HepG2 (cell line): ENCODE data around the gene INTS2. TPM values are rescaled to one million over a fixed set of nuclear protein-coding genes. Genes with fewer than 3 reads are reported as not detected.
A peak's percentile ranks its signal among the peaks of the same experiment; 100 is the strongest.

Experiments used
- BCLAF1 ChIP-seq: fragments of 450-650 bp; IDR thresholded peaks from 2 replicates; pipeline ENCODE4 v1.6.1; 2017; ENCODE audit warnings: mild to moderate bottlenecking
- FOXK2 ChIP-seq: fragments of 450-650 bp; IDR thresholded peaks from 2 replicates; pipeline ENCODE4 v1.6.1; 2016
- HMGA1 ChIP-seq: sonication (generic); formaldehyde crosslinking; conservative IDR thresholded peaks from 2 replicates; pipeline ENCODE4 v1.4.0; 2020; ENCODE audit warnings: missing genetic modification reagents
- ISL2 ChIP-seq: sonication (generic); formaldehyde crosslinking; IDR thresholded peaks from 2 replicates; pipeline ENCODE4 v1.5.0; 2020; ENCODE audit warnings: missing genetic modification reagents
- MIER3 ChIP-seq: IDR thresholded peaks from 2 replicates; pipeline ENCODE4 v1.6.1; 2016; ENCODE audit warnings: missing compliant biosample characterization, borderline replicate concordance
- PLRG1 ChIP-seq: fragments of 450-650 bp; conservative IDR thresholded peaks from 2 replicates; pipeline ENCODE4 v1.6.1; 2016
- POGK ChIP-seq: sonication (generic); formaldehyde crosslinking; conservative IDR thresholded peaks from 2 replicates; pipeline ENCODE4 v1.8.0; 2022; ENCODE audit warnings: mild to moderate bottlenecking, moderate library complexity, missing genetic modification reagents
- REXO4 ChIP-seq: sonication (generic); formaldehyde crosslinking; IDR thresholded peaks from 2 replicates; pipeline ENCODE4 v1.8.0; 2022; ENCODE audit warnings: missing genetic modification reagents, mild to moderate bottlenecking, borderline replicate concordance
- SMAD3 ChIP-seq: sonication (generic); formaldehyde crosslinking; IDR thresholded peaks from 2 replicates; pipeline ENCODE4 v1.4.0; 2020; ENCODE audit warnings: missing genetic modification reagents
- SNAPC4 ChIP-seq: sonication (generic); formaldehyde crosslinking; IDR thresholded peaks from 2 replicates; pipeline ENCODE4 v1.4.0; 2020; ENCODE audit warnings: mild to moderate bottlenecking, missing genetic modification reagents
- TARDBP ChIP-seq: sonication (generic); formaldehyde crosslinking; IDR thresholded peaks from 2 replicates; pipeline ENCODE4 v1.8.0; 2022; ENCODE audit warnings: mild to moderate bottlenecking, missing genetic modification reagents
- TFDP2 ChIP-seq: sonication (generic); formaldehyde crosslinking; IDR thresholded peaks from 2 replicates; pipeline ENCODE4 v1.4.0; 2020; ENCODE audit warnings: missing genetic modification reagents
- ZHX1 ChIP-seq: sonication (generic); formaldehyde crosslinking; IDR thresholded peaks from 2 replicates; pipeline ENCODE4 v1.8.1; 2022; ENCODE audit warnings: low read depth, mild to moderate bottlenecking, missing genetic modification reagents
- ZNF382 ChIP-seq: sonication (generic); formaldehyde crosslinking; IDR thresholded peaks from 2 replicates; pipeline ENCODE4 v1.5.0; 2020; ENCODE audit warnings: missing genetic modification reagents, mild to moderate bottlenecking, borderline replicate concordance
- polyA plus RNA-seq, 8 experiments: library from polyadenylated mRNA; depleted of rRNA in 3 of 8; stranded (reverse) in 7 of 8; unstranded in 1 of 8; fragments of >200 nt; fragmentation: Illumina TruSeq in 4 of 8; extraction: Trizol in 4 of 8; gene quantifications; 2 replicates each; pipeline versions ENCODE4 v1.2.1 to v1.2.3, GENCODE V29; 2011 to 2016; ENCODE audit warnings: low read depth in 4 of 8, missing spikeins in 1 of 8, mixed read lengths in 1 of 8; ENCODE audit not compliant: insufficient read depth in 1 of 8
- total RNA-seq, 5 experiments: library from RNA; depleted of rRNA; stranded (reverse); fragments of >200 nt; fragmentation: Illumina TruSeq; extraction: Trizol; gene quantifications; 2 replicates each; pipeline ENCODE4 v1.2.3, GENCODE V29; 2016; ENCODE audit warnings: low read depth in 1 of 5

The INTS2 gene
- total and polyA plus RNA-seq, 2 of the 13 experiments (the other 11 are each of a cell fraction or from before 2014, with no cell fraction given) = 20.5 to 30.2 TPM

GRCh38 chr17:61927208-61928100 lies at the start of gene INTS2 (continued):
- peak; percentile 89 for TF ChIP-seq SNAPC4
- 0 out of 2 replicates have a peak, but pooled peaks have one; percentile 15 for TF ChIP-seq MIER3 (CRISPR knock-in tag)
- TF ChIP-seq POGK (CRISPR knock-in tag) = peak; percentile 95
- no peak for TF ChIP-seq FOXK2
- TF ChIP-seq REXO4 (CRISPR knock-in tag) = peak; percentile 83; the same call in 1 of the 2 replicates
- peak; percentile 50; the same call in 1 of the 2 replicates for TF ChIP-seq TFDP2
- peak; percentile 85 for TF ChIP-seq SMAD3 (CRISPR knock-in tag)
- no peak for TF ChIP-seq ZNF382 (CRISPR knock-in tag)
- no peak for TF ChIP-seq BCLAF1
- TF ChIP-seq TARDBP = peak; percentile 73
- TF ChIP-seq ISL2 (CRISPR knock-in tag) = no peak; the same call in none of the 2 replicates
- no peak for TF ChIP-seq HMGA1 (CRISPR knock-in tag)
- no peak for TF ChIP-seq PLRG1
- peak; percentile 13; the same call in 1 of the 2 replicates for TF ChIP-seq ZHX1 (CRISPR knock-in tag)
